DMS153 treated with DMSO at 0.1 percent for 48 hours (cell line): ENCODE data around the gene SCN7A.
"Not testable (repeated sequence)": the region's sequence is repeated elsewhere in the genome, so short reads cannot be mapped to it uniquely, and the experiment has no call there.

Source experiments
- DNase-seq: peaks from one replicate; lab custom pipeline; 2025; ENCODE audit not compliant: unreplicated experiment; lab: John Stamatoyannopoulos, UW

The SCN7A gene

GRCh38 chr2:166494140-166494624 lies at the start of gene SCN7A:
SCN7A (minus strand) TSS chr2:166494249; CDS start chr2:166477696, 16,553 bp downstream.
- DNase-seq: peak; percentile 10

GRCh38 chr2:166539340-166540162 lies 45.5 kb upstream of the SCN7A start:
- DNase-seq: peak; percentile 61

- DNase-seq: no peak
Measured at GRCh38 chr2:166536111-166536510, 42.1 kb upstream of the SCN7A start.

GRCh38 chr2:166521155-166521554 lies 27.1 kb upstream of the SCN7A start:
- DNase-seq: no peak

GRCh38 chr2:166520604-166521003 lies 26.6 kb upstream of the SCN7A start:
- DNase-seq: no peak

- no peak for DNase-seq
Measured at GRCh38 chr2:166519391-166519962, 25.4 kb upstream of the SCN7A start.

GRCh38 chr2:166518634-166519390 lies 24.8 kb upstream of the SCN7A start:
- no peak for DNase-seq

- DNase-seq: no peak
Measured at GRCh38 chr2:166517533-166518061, 23.5 kb upstream of the SCN7A start.

GRCh38 chr2:166516712-166517303 lies 22.8 kb upstream of the SCN7A start:
- peak; percentile 2 for DNase-seq

GRCh38 chr2:166513952-166514351 lies 19.9 kb upstream of the SCN7A start:
- no peak for DNase-seq

GRCh38 chr2:166499281-166499680 lies 5.2 kb upstream of the SCN7A start:
- no peak for DNase-seq

- no peak for DNase-seq
Measured at GRCh38 chr2:166491461-166491860, 2.6 kb downstream of the SCN7A start.

GRCh38 chr2:166487171-166487570 lies 6.9 kb downstream of the SCN7A start:
- DNase-seq: no peak

- DNase-seq: no peak
Measured at GRCh38 chr2:166485558-166486178, 8.4 kb downstream of the SCN7A start.

GRCh38 chr2:166472332-166472731 lies 21.7 kb downstream of the SCN7A start:
- no peak for DNase-seq

GRCh38 chr2:166468124-166469024 lies 25.7 kb downstream of the SCN7A start:
- DNase-seq: no peak

- no peak for DNase-seq
Measured at GRCh38 chr2:166464187-166464586, 29.9 kb downstream of the SCN7A start.

GRCh38 chr2:166463640-166464039 lies 30.4 kb downstream of the SCN7A start:
- no peak for DNase-seq

GRCh38 chr2:166458674-166459073 lies 35.4 kb downstream of the SCN7A start:
- DNase-seq: no peak

GRCh38 chr2:166455823-166456222 lies 38.2 kb downstream of the SCN7A start:
- DNase-seq: not testable (repeated sequence)
